HG03342 (cell line): Measurements from ENCODE around the gene SLC10A6.
"Not testable (repeated sequence)": the region's sequence is repeated elsewhere in the genome, so short reads cannot be mapped to it uniquely, and the experiment has no call there.

ENCODE experiments used
- ATAC-seq: cut with Tn5 transposase; IDR thresholded peaks from one replicate; pipeline ENCODE4 v1.9.1; 2021; ENCODE audit warnings: mild to moderate bottlenecking, moderate library complexity; ENCODE audit not compliant: unreplicated experiment

SLC10A6 gene, protein sequence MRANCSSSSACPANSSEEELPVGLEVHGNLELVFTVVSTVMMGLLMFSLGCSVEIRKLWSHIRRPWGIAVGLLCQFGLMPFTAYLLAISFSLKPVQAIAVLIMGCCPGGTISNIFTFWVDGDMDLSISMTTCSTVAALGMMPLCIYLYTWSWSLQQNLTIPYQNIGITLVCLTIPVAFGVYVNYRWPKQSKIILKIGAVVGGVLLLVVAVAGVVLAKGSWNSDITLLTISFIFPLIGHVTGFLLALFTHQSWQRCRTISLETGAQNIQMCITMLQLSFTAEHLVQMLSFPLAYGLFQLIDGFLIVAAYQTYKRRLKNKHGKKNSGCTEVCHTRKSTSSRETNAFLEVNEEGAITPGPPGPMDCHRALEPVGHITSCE

GRCh38 chr4:86848732-86849619 is at the start of gene SLC10A6:
Gene SLC10A6 (minus strand): TSS chr4:86849384. CDS start chr4:86849115, 269 bp downstream.
- ATAC-seq: no peak

DNA sequence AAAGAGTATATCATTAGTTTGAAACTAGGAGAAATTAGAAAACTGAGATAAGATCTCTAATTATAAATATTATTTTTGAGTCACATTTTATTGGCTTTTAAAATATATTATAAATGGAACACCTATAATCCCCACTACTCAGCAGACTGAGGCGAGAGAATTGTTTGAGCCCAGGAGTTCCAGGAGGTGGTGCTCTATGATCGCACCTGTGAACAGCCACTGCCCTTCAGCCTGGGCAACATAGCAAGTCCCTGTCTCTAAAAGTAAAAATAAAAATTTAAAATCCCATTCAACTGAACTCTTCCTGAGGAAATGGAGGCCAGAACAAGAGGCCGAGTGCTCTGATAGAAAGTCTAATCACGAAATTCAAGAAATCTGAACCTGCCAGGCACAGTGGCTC is 49.4 kb upstream of the SLC10A6 start:
- ATAC-seq: no peak

DNA sequence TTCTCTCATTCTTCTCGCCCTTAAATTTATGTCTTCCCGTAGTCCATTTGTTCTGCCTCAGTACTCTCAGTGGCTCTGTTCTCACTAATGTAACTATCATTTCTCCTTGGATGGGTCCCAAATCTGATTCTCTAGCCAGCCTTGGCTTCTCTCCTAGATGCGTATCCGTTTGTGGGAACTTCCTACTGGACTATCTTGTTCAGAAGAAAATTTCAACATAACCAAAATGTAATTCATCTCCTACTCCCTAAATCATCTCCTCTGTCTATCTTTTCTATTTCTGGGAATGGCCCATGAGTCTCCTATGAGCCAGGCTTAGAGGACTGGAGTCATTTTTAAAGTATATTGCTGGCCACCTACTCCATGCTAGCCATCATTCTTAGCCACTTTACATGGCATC is 47.4 kb upstream of the SLC10A6 start:
- no peak for ATAC-seq

DNA sequence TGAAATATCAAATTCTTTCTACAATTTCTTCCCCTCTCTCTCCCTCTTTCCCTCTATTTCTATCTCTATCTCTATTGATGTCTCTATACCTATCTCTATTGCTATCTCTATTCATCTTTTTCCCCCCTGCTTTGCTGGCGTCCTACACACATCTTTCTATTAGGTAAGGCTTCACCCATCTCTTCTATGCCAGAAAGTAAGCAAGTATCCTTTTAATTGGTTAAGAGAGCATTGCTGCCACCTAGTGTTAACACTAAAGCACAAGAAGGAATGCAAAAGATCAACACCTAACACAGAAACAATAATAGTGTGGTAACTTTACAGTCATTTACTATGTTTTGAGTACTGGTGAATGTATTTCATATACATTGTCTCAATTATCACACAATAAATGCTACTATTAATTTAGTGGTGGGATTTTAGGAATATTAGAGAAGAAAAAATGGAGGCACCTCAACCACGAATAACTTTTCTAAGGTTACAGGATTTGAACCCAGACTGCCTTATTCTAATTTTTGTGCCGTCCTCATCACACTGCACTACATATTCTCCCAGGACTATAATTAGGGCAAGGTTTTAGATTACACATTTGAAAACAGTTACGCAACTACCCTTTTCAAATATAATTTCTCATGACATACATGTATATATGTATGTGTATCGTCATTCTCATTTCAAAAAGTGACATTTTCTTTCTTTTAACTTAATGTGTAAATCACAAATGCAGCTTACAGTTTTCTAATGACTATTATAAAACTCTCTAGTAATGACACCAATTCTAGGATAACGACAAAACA is 46.7 kb upstream of the SLC10A6 start:
- peak; percentile 64 for ATAC-seq

DNA sequence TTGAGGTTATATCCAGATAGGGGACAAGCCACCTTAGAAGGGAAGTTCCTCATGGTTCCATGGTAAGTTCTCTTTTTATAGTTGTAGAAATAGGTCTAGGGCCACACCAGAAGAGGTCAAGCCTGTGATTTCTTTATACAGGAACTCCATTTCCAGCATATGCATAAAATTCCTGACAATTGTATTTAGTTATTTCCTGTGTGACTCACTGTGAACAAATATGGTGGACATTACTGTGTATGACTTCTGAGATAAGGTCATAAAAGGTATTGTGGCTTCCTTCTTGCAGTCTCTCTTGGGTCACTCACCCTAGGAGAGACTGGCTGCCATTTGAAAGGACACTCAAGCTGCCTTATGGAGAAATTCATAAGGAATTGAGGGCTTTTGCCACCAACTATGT is 45.3 kb upstream of the SLC10A6 start:
- no peak for ATAC-seq

DNA sequence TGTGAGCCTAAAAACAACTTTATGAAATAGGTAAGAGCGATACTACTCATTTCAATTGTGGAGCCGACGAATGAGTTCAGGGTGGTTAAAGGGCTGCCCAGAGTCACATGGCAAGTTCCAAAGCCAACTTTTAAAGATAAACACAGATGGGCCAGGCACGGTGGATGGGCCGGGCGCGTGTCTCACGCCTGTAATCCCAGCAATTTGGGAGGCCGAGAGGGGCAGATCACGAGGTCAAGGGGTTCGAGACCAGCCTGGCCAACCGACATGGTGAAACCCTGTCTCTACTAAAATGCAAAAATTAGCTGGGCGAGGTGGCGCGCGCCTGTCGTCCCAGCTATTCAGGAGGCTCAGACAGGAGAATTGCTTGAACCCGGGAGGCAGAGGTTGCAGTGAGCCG is 44.0 kb upstream of the SLC10A6 start:
- no peak for ATAC-seq

DNA sequence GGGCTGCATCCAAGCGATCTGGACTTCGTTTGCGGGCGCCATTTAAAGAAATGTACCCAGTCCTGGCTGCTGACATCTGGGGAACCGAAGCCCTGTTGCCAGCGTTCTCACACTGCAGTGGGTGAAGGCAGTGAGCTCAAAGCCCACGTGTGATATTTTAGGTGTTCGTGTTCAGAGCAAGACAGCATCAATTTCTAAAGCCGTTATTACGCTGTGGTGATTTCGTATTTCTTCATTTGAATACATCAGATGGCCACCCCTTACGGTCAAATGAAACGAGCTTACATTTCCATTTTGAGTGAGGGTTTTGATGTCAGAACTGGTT is 43.4 kb upstream of the SLC10A6 start:
- ATAC-seq: peak; percentile 7

GRCh38 chr4:86891762-86892635 is 42.8 kb upstream of the SLC10A6 start, which contains the start of gene C4orf36:
Gene C4orf36 (minus strand): TSS chr4:86892422. CDS start chr4:86891520, 902 bp downstream.
- peak; percentile 64 for ATAC-seq

DNA sequence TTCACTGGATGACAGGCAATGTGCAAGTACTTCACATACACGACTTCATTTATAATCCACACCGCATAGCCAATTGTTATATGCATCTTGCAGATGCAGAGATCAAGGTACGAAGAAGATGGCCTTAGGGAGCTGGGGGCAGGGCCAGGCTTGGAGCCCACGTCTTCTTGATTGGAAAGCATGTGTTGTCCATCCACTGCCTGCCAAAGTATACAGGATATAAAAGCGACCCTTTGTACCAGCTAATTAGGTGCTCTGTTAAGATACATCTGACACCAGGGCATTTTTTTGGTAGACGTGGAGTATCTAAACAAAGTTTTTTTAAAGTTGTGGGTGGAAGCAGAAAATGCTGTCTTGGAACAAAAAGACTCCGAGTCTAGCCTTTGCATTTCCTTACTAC is 41.6 kb upstream of the SLC10A6 start:
- no peak for ATAC-seq

DNA sequence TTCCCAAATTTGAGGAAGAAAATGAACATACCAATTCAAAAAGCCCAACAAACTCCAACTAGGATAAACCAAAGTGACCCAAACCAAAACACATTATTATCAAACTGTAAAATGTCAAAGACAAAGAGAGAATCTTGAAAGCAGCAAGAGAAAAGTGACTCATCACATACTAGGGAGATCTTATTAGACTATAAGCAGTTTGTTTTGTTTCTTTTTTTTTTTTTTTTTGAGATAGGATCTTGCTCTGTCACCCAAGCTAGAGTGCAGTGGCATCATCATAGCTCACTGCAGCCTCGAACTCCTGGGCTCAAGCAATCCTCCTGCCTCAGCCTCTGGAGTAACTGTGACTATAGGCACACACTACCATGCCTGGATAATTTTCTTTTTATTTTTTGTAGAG is 30.5 kb upstream of the SLC10A6 start:
- ATAC-seq: no peak

DNA sequence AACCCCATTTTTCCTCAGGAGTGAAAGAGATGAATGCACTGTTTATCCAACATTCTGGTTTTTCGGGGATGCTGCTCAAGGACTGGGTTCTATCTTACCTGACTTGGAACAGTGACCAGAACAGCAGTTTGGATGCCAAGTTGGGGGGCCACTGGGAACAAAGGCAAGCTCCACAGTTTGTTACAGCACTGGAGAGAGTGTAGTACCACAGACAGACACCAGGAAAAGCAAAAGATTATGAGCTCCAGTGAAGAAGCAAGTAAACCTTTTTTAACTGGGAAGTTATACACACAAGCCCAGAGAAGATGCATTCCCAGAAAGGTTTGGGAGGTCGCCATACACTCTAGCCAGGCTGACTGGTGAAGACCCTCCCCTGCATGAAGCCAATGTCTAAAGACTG is 29.5 kb upstream of the SLC10A6 start:
- ATAC-seq: no peak

DNA sequence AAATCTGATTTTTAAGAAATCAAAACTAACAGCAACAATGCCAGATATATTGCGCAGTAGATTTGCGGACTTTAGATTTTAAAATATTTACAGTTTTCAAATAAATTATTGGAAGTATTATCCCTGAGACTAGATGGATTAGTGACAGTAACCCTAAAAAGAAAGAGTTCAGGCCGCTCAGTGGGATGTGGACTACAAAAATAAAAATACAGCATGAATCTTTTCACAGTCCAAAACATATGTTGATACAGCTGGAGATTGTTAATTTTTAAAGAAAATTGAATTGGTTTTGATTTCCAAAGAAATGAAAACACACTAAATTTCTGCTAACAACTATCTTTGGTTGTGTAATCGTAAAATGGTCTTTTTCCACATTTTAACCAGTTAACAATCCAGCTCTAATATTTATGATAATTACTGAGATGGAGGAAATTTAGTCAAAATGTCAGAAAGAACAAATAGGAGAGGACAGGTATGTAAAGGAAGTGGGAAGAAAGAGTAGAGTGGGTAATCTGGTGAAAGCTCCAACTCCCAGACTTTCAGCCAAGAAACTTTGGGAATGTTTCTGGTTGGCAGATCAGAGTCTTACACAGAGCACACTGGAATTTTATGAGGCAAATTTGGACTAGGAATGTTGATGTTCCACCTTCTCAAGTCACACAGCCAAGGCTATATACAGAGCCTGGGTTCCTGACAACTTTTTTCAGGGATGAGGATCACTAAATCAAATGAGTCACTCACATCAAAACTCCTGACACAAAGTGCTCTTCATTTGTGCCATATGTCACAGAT is 27.9 kb upstream of the SLC10A6 start:
- ATAC-seq: no peak

- ATAC-seq: not testable (repeated sequence)
These were observed 26.3 kb upstream of the SLC10A6 start for GRCh38 chr4:86875436-86875835.

DNA sequence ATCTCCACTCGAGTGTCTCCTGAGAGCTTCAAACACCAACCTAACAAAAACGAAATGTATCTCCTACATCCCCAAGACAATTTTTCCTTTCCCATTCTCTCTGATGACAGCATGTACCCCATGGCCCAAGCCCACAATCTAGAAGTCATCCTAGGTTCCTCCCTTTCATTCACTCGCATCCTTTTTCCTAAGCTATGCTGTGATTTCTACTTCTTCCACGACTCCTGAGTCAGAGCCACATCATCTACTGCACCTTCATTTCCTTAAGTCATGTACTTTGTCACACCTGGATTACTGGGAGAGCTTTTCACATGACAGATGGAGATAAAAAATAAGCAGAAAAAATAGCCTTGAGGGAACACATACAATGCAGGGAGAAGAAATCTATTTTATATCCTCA is 23.0 kb upstream of the SLC10A6 start:
- ATAC-seq: no peak

GRCh38 chr4:86870442-86871069 is 21.4 kb upstream of the SLC10A6 start:
- ATAC-seq: no peak

GRCh38 chr4:86857341-86858052 is 8.3 kb upstream of the SLC10A6 start:
- no peak for ATAC-seq

DNA sequence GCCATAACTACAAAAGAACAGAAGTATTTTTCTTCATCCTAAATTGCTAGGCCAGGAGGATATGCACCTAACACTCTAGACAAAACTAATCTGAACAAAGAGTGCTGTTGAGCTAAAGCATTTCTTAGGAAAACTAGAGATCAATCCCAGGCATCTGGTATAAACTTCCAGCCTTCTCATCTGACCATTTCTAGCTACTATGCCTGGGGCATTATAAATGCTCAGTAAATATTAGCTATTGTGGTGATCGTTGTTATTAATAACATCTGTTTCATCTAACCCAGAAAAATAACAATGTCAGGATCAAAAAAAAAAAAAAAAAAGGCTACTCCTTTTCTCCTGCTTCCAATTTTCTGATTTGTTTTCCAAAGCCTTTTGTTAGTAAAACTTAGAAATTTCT is 7.7 kb upstream of the SLC10A6 start:
- no peak for ATAC-seq

- ATAC-seq: no peak
These were observed 6.4 kb upstream of the SLC10A6 start for GRCh38 chr4:86855572-86855971.
